WTC11 (cell line): ENCODE measurements around the gene NLRC5. TPM values are rescaled to one million over a fixed set of nuclear protein-coding genes. Genes with fewer than 3 reads are reported as not detected.

ENCODE experiments used
- ATAC-seq: fragments of 200-7000 bp; cut with Tn5 transposase; 2 replicates; pipeline ENCODE4 v1.10.0; 2021; ENCODE audit warnings: mild to moderate bottlenecking, moderate library complexity
- CTCF ChIA-PET: fragments of 300-600 bp; sonication (Branson Sonifier 250); formaldehyde crosslinking; loops from one replicate; lab custom pipeline; 2021; ENCODE audit warnings: antibody characterized with exemption; lab: Charles Lee
- POLR2A ChIA-PET: fragments of 350-600 bp; sonication (Branson Sonifier 250); formaldehyde crosslinking; loops from one replicate; lab custom pipeline; 2021; ENCODE audit warnings: antibody characterized with exemption; lab: Charles Lee
- DNase-seq: peaks from one replicate; pipeline ENCODE4 v3.0.0; 2021; ENCODE audit warnings: low spot score
- H3K27ac Mint-ChIP-seq: 2 replicates; pipeline ENCODE4 v1.8.0; 2021; ENCODE audit warnings: mixed read lengths
- H3K27me3 Mint-ChIP-seq: 2 replicates; pipeline ENCODE4 v1.8.0; 2021; ENCODE audit warnings: low read depth, mild to moderate bottlenecking, moderate library complexity, mixed read lengths
- H3K36me3 Mint-ChIP-seq: 2 replicates; pipeline ENCODE4 v1.8.0; 2021; ENCODE audit warnings: mixed read lengths
- H3K4me1 Mint-ChIP-seq: 2 replicates; pipeline ENCODE4 v1.8.0; 2022; ENCODE audit warnings: mixed read lengths
- H3K4me3 Mint-ChIP-seq: 2 replicates; pipeline ENCODE4 v1.8.0; 2021; ENCODE audit warnings: mild to moderate bottlenecking, moderate library complexity, mixed read lengths
- H3K9me3 Mint-ChIP-seq: 2 replicates; pipeline ENCODE4 v1.8.0; 2021; ENCODE audit warnings: mixed read lengths
- ARID4B ChIP-seq: sonication (generic); formaldehyde crosslinking; IDR thresholded peaks from 2 replicates; pipeline ENCODE4 v1.8.0; 2023; ENCODE audit warnings: missing genetic modification reagents, mild to moderate bottlenecking, borderline replicate concordance
- ATF1 ChIP-seq: sonication (generic); formaldehyde crosslinking; IDR thresholded peaks from 2 replicates; pipeline ENCODE4 v1.8.1; 2023; ENCODE audit warnings: mild to moderate bottlenecking, moderate library complexity, missing genetic modification reagents
- E2F1 ChIP-seq: sonication (generic); formaldehyde crosslinking; IDR thresholded peaks from 2 replicates; pipeline ENCODE4 v1.8.0; 2022; ENCODE audit warnings: mild to moderate bottlenecking, missing genetic modification reagents
- ERG ChIP-seq: fragments of 250-450 bp; sonication (Bioruptor Pico); IDR thresholded peaks from 2 replicates; pipeline ENCODE4 v1.8.0; 2021; ENCODE audit warnings: mild to moderate bottlenecking
- ETV6 ChIP-seq: sonication (generic); formaldehyde crosslinking; IDR thresholded peaks from 2 replicates; pipeline ENCODE4 v1.8.1; 2022; ENCODE audit warnings: mild to moderate bottlenecking, missing genetic modification reagents
- GABPB1 ChIP-seq: sonication (generic); formaldehyde crosslinking; IDR thresholded peaks from 2 replicates; pipeline ENCODE4 v1.8.1; 2023; ENCODE audit warnings: mild to moderate bottlenecking, missing genetic modification reagents
- GRHL2 ChIP-seq: fragments of 250-450 bp; sonication (Bioruptor Pico); IDR thresholded peaks from 2 replicates; pipeline ENCODE4 v1.8.0; 2022; ENCODE audit warnings: mild to moderate bottlenecking, moderate library complexity; ENCODE audit not compliant: insufficient replicate concordance, severe bottlenecking
- HMGXB4 ChIP-seq: sonication (generic); formaldehyde crosslinking; IDR thresholded peaks from 2 replicates; pipeline ENCODE4 v1.8.1; 2023; ENCODE audit warnings: mild to moderate bottlenecking, moderate library complexity, missing genetic modification reagents
- KAT7 ChIP-seq: sonication (generic); formaldehyde crosslinking; IDR thresholded peaks from 2 replicates; pipeline ENCODE4 v1.8.1; 2023; ENCODE audit warnings: missing genetic modification reagents, mild to moderate bottlenecking, borderline replicate concordance
- MXD4 ChIP-seq: fragments of 250-450 bp; sonication (Bioruptor Pico); IDR thresholded peaks from 2 replicates; pipeline ENCODE4 v1.8.0; 2021; ENCODE audit warnings: mild to moderate bottlenecking, moderate library complexity, borderline replicate concordance
- NFE2L1 ChIP-seq: sonication (generic); formaldehyde crosslinking; IDR thresholded peaks from 2 replicates; pipeline ENCODE4 v1.8.1; 2023; ENCODE audit warnings: missing genetic modification reagents
- NFYB ChIP-seq: sonication (generic); formaldehyde crosslinking; conservative IDR thresholded peaks from 2 replicates; pipeline ENCODE4 v1.8.0; 2022; ENCODE audit warnings: low read depth, missing genetic modification reagents
- RORB ChIP-seq: fragments of 250-450 bp; sonication (Bioruptor Pico); IDR thresholded peaks from 2 replicates; pipeline ENCODE4 v1.9.0; 2021; ENCODE audit warnings: mild to moderate bottlenecking
- SMAD4 ChIP-seq: sonication (generic); formaldehyde crosslinking; IDR thresholded peaks from 2 replicates; pipeline ENCODE4 v1.8.0; 2022; ENCODE audit warnings: mild to moderate bottlenecking, missing genetic modification reagents
- STAT6 ChIP-seq: sonication (generic); formaldehyde crosslinking; conservative IDR thresholded peaks from 2 replicates; pipeline ENCODE4 v1.8.1; 2023; ENCODE audit warnings: mild to moderate bottlenecking, low read depth, missing genetic modification reagents, moderate library complexity
- TEAD1 ChIP-seq: sonication (generic); formaldehyde crosslinking; IDR thresholded peaks from 2 replicates; pipeline ENCODE4 v1.8.0; 2022; ENCODE audit warnings: mild to moderate bottlenecking, missing genetic modification reagents
- TEAD4 ChIP-seq: sonication (generic); formaldehyde crosslinking; IDR thresholded peaks from 2 replicates; pipeline ENCODE4 v1.8.0; 2022; ENCODE audit warnings: mild to moderate bottlenecking, missing genetic modification reagents
- ZMAT4 ChIP-seq: fragments of 250-450 bp; sonication (Bioruptor Pico); IDR thresholded peaks from 2 replicates; pipeline ENCODE4 v1.9.0; 2021; ENCODE audit warnings: mild to moderate bottlenecking
- ZNF281 ChIP-seq: sonication (generic); formaldehyde crosslinking; IDR thresholded peaks from 2 replicates; pipeline ENCODE4 v1.8.0; 2023; ENCODE audit warnings: mild to moderate bottlenecking, missing genetic modification reagents
- ZNF396 ChIP-seq: fragments of 250-450 bp; sonication (Bioruptor Pico); IDR thresholded peaks from 2 replicates; pipeline ENCODE4 v1.8.0; 2021; ENCODE audit warnings: mild to moderate bottlenecking, moderate library complexity, borderline replicate concordance
- total RNA-seq: library from RNA; stranded (reverse); gene quantifications from 3 replicates; pipeline ENCODE4 v1.2.3, GENCODE V29; 2021

NLRC5 gene
- total RNA-seq, 1 experiment from 2014 or later: 2.8 TPM

- TF ChIP-seq HMGXB4 (no peak), SMAD4 (CRISPR knock-in tag) (no peak), TEAD1 (CRISPR knock-in tag) (no peak), ATF1 (CRISPR knock-in tag) (no peak)
Observed at GRCh38 chr16:57013902-57014301, 24.5 kb downstream of the NLRC5 start (continued).

GRCh38 chr16:57016301-57016700 lies 26.9 kb downstream of the NLRC5 start:
- POLR2A ChIA-PET: no interaction called here
- peaks cover 7% of the 10 kb centered on the region for H3K4me1 Mint-ChIP-seq
- ATAC-seq (no peak), DNase-seq (no peak)
- H3K27ac Mint-ChIP-seq: no peak overlapping the region
- H3K4me3 Mint-ChIP-seq: no peak overlapping the region
- no peaks in the 10 kb centered on the region for H3K27me3 Mint-ChIP-seq
- TF ChIP-seq ARID4B: no peak
- no peak for TF ChIP-seq STAT6 (CRISPR knock-in tag)
- no peak for TF ChIP-seq ZMAT4 (CRISPR knock-in tag)
- TF ChIP-seq NFYB: no peak
- no peak for TF ChIP-seq TEAD4 (CRISPR knock-in tag)
- TF ChIP-seq GABPB1 (CRISPR knock-in tag): no peak
- no peak for TF ChIP-seq KAT7
- TF ChIP-seq RORB (CRISPR knock-in tag): no peak
- no peak for TF ChIP-seq ERG (CRISPR knock-in tag)
- TF ChIP-seq ZNF396 (CRISPR knock-in tag): no peak
- no peak for TF ChIP-seq GRHL2 (CRISPR knock-in tag)
- TF ChIP-seq MXD4 (CRISPR knock-in tag): no peak
- no peak for TF ChIP-seq NFE2L1 (CRISPR knock-in tag)
- no peak for TF ChIP-seq ETV6 (CRISPR knock-in tag)
- no peak for TF ChIP-seq ZNF281
- TF ChIP-seq E2F1 (CRISPR knock-in tag): no peak
- CTCF ChIA-PET: interaction anchor here (1.5 kb wide), 1 partner anchor 30 kb away, joined by 4 read pairs; no protein-coding TSS in a partner anchor
- H3K36me3 Mint-ChIP-seq: no peaks in the 10 kb centered on the region
- H3K9me3 Mint-ChIP-seq: 0 out of 2 replicates have a peak, but pooled peaks cover 4% of the 10 kb centered on the region
